Measurements from ENCODE around the gene GPS2.
"Not testable (repeated sequence)": the region's sequence is repeated elsewhere in the genome, so short reads cannot be mapped to it uniquely, and the experiment has no call there.

Gene GPS2
- 1.8 to 8.7 (median 4.3) reads per million in 3 experiments for total RNA-seq

GRCh38 chr17:7314719-7315569 lies at the start of gene GPS2:
Gene GPS2 (minus strand): TSS chr17:7315360. CDS start chr17:7315052, 308 bp downstream.
- DNase-seq: peak; percentile 91

GRCh38 chr17:7363311-7363710 lies 48.2 kb upstream of the GPS2 start:
- DNase-seq: no peak

GRCh38 chr17:7361906-7362305 lies 46.7 kb upstream of the GPS2 start:
- no peak for DNase-seq

GRCh38 chr17:7357381-7357780 lies 42.2 kb upstream of the GPS2 start:
- no peak for DNase-seq

- no peak for DNase-seq
Observed at GRCh38 chr17:7356756-7357155, 41.6 kb upstream of the GPS2 start.

GRCh38 chr17:7356072-7356549 lies 41.0 kb upstream of the GPS2 start:
- peak; percentile 75 for DNase-seq

- no peak for DNase-seq
Observed at GRCh38 chr17:7355573-7355972, 40.4 kb upstream of the GPS2 start.

GRCh38 chr17:7355053-7355452 lies 39.9 kb upstream of the GPS2 start, which contains the start of gene TMEM95:
Gene TMEM95 (plus strand): TSS chr17:7355156. CDS start chr17:7355205, 49 bp downstream.
- DNase-seq: no peak

- no peak for DNase-seq
Observed at GRCh38 chr17:7354262-7354843, 39.2 kb upstream of the GPS2 start.

GRCh38 chr17:7352910-7353635 lies 37.9 kb upstream of the GPS2 start:
- DNase-seq: no peak

- no peak for DNase-seq
Observed at GRCh38 chr17:7352503-7352889, 37.3 kb upstream of the GPS2 start.

GRCh38 chr17:7351665-7352502 lies 36.7 kb upstream of the GPS2 start, which contains the start of gene KCTD11:
Gene KCTD11 (plus strand): TSS chr17:7352162.
- DNase-seq: peak; percentile 75

GRCh38 chr17:7348478-7349242 lies 33.5 kb upstream of the GPS2 start:
- DNase-seq: no peak

- DNase-seq: no peak
Observed at GRCh38 chr17:7347630-7348477, 32.7 kb upstream of the GPS2 start.

- no peak for DNase-seq
Observed at GRCh38 chr17:7346761-7347614, 31.8 kb upstream of the GPS2 start.

- no peak for DNase-seq
Observed at GRCh38 chr17:7343250-7343649, 28.1 kb upstream of the GPS2 start.

- no peak for DNase-seq
Observed at GRCh38 chr17:7341842-7342241, 26.7 kb upstream of the GPS2 start.

GRCh38 chr17:7340179-7340578 lies 25.0 kb upstream of the GPS2 start:
- DNase-seq: no peak

GRCh38 chr17:7337600-7337999 lies 22.4 kb upstream of the GPS2 start:
- DNase-seq: not testable (repeated sequence)

Data from central memory CD4-positive, alpha-beta T cell (primary cell).